SK-N-SH (cell line): Measurements from ENCODE around the gene EHD1. TPM values are rescaled to one million over a fixed set of nuclear protein-coding genes. Genes with fewer than 3 reads are reported as not detected.
"Not testable (repeated sequence)": the region's sequence is repeated elsewhere in the genome, so short reads cannot be mapped to it uniquely, and the experiment has no call there.

ENCODE experiments used
- CTCF ChIA-PET: fragments of 300-600, 350-600 bp; formaldehyde crosslinking; extraction: SDS; loops from one replicate; lab custom pipeline; 2021; lab: Yijun Ruan, JAX
- POLR2A ChIA-PET: fragments of 350-600 bp; sonication (Branson Sonifier 250); formaldehyde crosslinking; extraction: SDS; loops from one replicate; lab custom pipeline; 2020; ENCODE audit warnings: antibody characterized with exemption, inconsistent platforms; lab: Yijun Ruan, JAX
- DNase-seq: peaks from one replicate; pipeline ENCODE4 v3.0.0; 2012
- H2AFZ ChIP-seq: fragments of 200-600 bp; sonication (generic); 2 replicates; pipeline ENCODE4 v1.8.1; 2016; ENCODE audit warnings: antibody characterized with exemption, mild to moderate bottlenecking, low read depth
- H3F3A ChIP-seq: fragments of 200-600 bp; sonication (generic); replicated peaks from 2 replicates; pipeline ENCODE3; 2016; ENCODE audit warnings: antibody characterized with exemption, mild to moderate bottlenecking; ENCODE audit not compliant: insufficient read depth
- H3K27ac ChIP-seq, 2 experiments: fragments of 200-500 bp in 1 of 2; fragments of 200-600 bp in 1 of 2; sonication (Bioruptor generic) in 1 of 2; sonication (generic), shearing (Covaris generic) in 1 of 2; 2 replicates each; pipeline versions ENCODE4 v1.5.1 to v1.6.1; 2014 to 2016; ENCODE audit warnings: low read depth in 2 of 2, inconsistent platforms in 1 of 2, low read length in 1 of 2, mild to moderate bottlenecking in 1 of 2, mixed read lengths in 1 of 2
- H3K27me3 ChIP-seq: fragments of 200-600 bp; sonication (generic), shearing (Covaris generic); 2 replicates; pipeline ENCODE4 v1.6.1; 2016; ENCODE audit warnings: mixed run types; ENCODE audit not compliant: insufficient read depth
- H3K36me3 ChIP-seq, 2 experiments: fragments of 200-500 bp in 1 of 2; fragments of 200-600 bp in 1 of 2; sonication (Bioruptor generic) in 1 of 2; sonication (generic) in 1 of 2; replicated peaks in 1 of 2; 2 replicates each; pipeline versions ENCODE3 to v1.5.1; 2014 to 2016; ENCODE audit warnings: low read length in 1 of 2, mild to moderate bottlenecking in 1 of 2; ENCODE audit not compliant: insufficient read depth in 2 of 2, control insufficient read depth in 1 of 2
- H3K4me1 ChIP-seq, 2 experiments: fragments of 200-500 bp in 1 of 2; fragments of 200-600 bp in 1 of 2; sonication (Bioruptor generic) in 1 of 2; sonication (generic), shearing (Covaris generic) in 1 of 2; 2 replicates each; pipeline versions ENCODE4 v1.5.1 to v1.6.1; 2014 to 2016; ENCODE audit warnings: low read depth in 1 of 2, low read length in 1 of 2, mixed run types in 1 of 2; ENCODE audit not compliant: insufficient read depth in 2 of 2, control insufficient read depth in 1 of 2
- H3K4me2 ChIP-seq: fragments of 200-600 bp; sonication (generic), shearing (Covaris generic); 2 replicates; pipeline ENCODE4 v1.6.1; 2017; ENCODE audit warnings: mixed run types
- H3K4me3 ChIP-seq, 2 experiments: fragments of 200-500 bp in 1 of 2; fragments of 200-600 bp in 1 of 2; sonication (Bioruptor generic) in 1 of 2; sonication (generic), shearing (Covaris generic) in 1 of 2; 2 replicates each; pipeline versions ENCODE4 v1.5.1 to v1.8.1; 2014 to 2016; ENCODE audit warnings: low read depth in 2 of 2, inconsistent platforms in 1 of 2, low read length in 1 of 2, mild to moderate bottlenecking in 1 of 2, mixed read lengths in 1 of 2, moderate library complexity in 1 of 2
- H3K79me2 ChIP-seq: fragments of 200-600 bp; sonication (generic); 2 replicates; pipeline ENCODE4 v1.8.1; 2017; ENCODE audit warnings: mild to moderate bottlenecking; ENCODE audit not compliant: insufficient read depth
- H3K9ac ChIP-seq: fragments of 200-600 bp; sonication (generic); 2 replicates; pipeline ENCODE4 v1.6.1; 2017; ENCODE audit warnings: mixed run types
- H3K9me2 ChIP-seq: fragments of 200-600 bp; sonication (generic); 2 replicates; pipeline ENCODE4 v1.6.1; 2017; ENCODE audit warnings: mixed run types
- H3K9me3 ChIP-seq: fragments of 200-600 bp; sonication (generic); 2 replicates; pipeline ENCODE4 v1.6.1; 2017; ENCODE audit warnings: mixed run types, mild to moderate bottlenecking, moderate library complexity
- H4K20me1 ChIP-seq: fragments of 200-600 bp; sonication (generic); 2 replicates; pipeline ENCODE4 v1.6.1; 2017; ENCODE audit warnings: mild to moderate bottlenecking, mixed run types; ENCODE audit not compliant: insufficient read depth
- CHD2 ChIP-seq: fragments of 150-350 bp; IDR thresholded peaks from 2 replicates; pipeline ENCODE4 v1.6.1; 2018; ENCODE audit warnings: low read length; ENCODE audit not compliant: partially characterized antibody
- ELF1 ChIP-seq: IDR thresholded peaks from 2 replicates; pipeline ENCODE4 v1.4.0; 2012
- EP300 ChIP-seq, 2 experiments: IDR thresholded peaks; 2 replicates each; pipeline versions ENCODE4 v1.4.0 to v1.6.1; 2012; ENCODE audit warnings: borderline replicate concordance in 1 of 2, low read depth in 1 of 2, low read length in 1 of 2
- FOSL2 ChIP-seq: IDR thresholded peaks from 2 replicates; pipeline ENCODE4 v1.4.0; 2012; ENCODE audit warnings: low read depth, mild to moderate bottlenecking, moderate library complexity, borderline replicate concordance
- FOXJ3 ChIP-seq: sonication (generic); formaldehyde crosslinking; IDR thresholded peaks from 2 replicates; pipeline ENCODE4 v1.5.1; 2020; ENCODE audit warnings: mild to moderate bottlenecking, missing genetic modification reagents
- FOXM1 ChIP-seq: IDR thresholded peaks from 2 replicates; pipeline ENCODE4 v1.4.0; 2012; ENCODE audit warnings: low read depth, mild to moderate bottlenecking
- JUND ChIP-seq: IDR thresholded peaks from 2 replicates; pipeline ENCODE4 v1.4.0; 2012
- MEF2A ChIP-seq: IDR thresholded peaks from 2 replicates; pipeline ENCODE4 v1.4.0; 2012; ENCODE audit warnings: low read depth, borderline replicate concordance
- MXI1 ChIP-seq: IDR thresholded peaks from 2 replicates; pipeline ENCODE4 v1.6.1; 2012; ENCODE audit warnings: mild to moderate bottlenecking, low read depth, low read length, improper control_type of control experiment
- NFIC ChIP-seq: IDR thresholded peaks from 2 replicates; pipeline ENCODE4 v1.4.0; 2012; ENCODE audit warnings: borderline replicate concordance
- NRF1 ChIP-seq: IDR thresholded peaks from 2 replicates; pipeline ENCODE4 v1.6.1; 2012; ENCODE audit warnings: low read depth, mild to moderate bottlenecking, low read length
- POLR2AphosphoS5 ChIP-seq: IDR thresholded peaks from 2 replicates; pipeline ENCODE4 v1.6.1; 2012; ENCODE audit warnings: low read depth, low read length
- RCOR1 ChIP-seq: fragments of 150-350 bp; IDR thresholded peaks from 2 replicates; pipeline ENCODE4 v1.6.1; 2017; ENCODE audit warnings: antibody characterized with exemption, low read length
- RFX5 ChIP-seq: IDR thresholded peaks from 2 replicates; pipeline ENCODE4 v1.6.1; 2012; ENCODE audit warnings: mild to moderate bottlenecking, improper control_type of control experiment, low read length
- RXRA ChIP-seq: IDR thresholded peaks from 2 replicates; pipeline ENCODE4 v1.4.0; 2012; ENCODE audit warnings: low read depth, mild to moderate bottlenecking, borderline replicate concordance
- SMC3 ChIP-seq: IDR thresholded peaks from 2 replicates; pipeline ENCODE4 v1.6.1; 2012; ENCODE audit warnings: low read depth, low read length, improper control_type of control experiment
- TAF1 ChIP-seq: IDR thresholded peaks from 2 replicates; pipeline ENCODE4 v1.6.1; 2012; ENCODE audit warnings: low read depth, mild to moderate bottlenecking, low read length, moderate library complexity, borderline replicate concordance
- TEAD4 ChIP-seq: IDR thresholded peaks from 2 replicates; pipeline ENCODE4 v1.4.0; 2012; ENCODE audit warnings: mild to moderate bottlenecking, borderline replicate concordance; ENCODE audit not compliant: insufficient read depth
- YY1 ChIP-seq: IDR thresholded peaks from 2 replicates; pipeline ENCODE4 v1.4.0; 2012; ENCODE audit warnings: low read depth, mild to moderate bottlenecking
- WGBS: methylation state at CpG from one replicate; pipeline ENCODE4 v1.1.6; 2017; ENCODE audit warnings: low lambda C conversion rate; 5-methylcytosine and 5-hydroxymethylcytosine counted together
- polyA plus RNA-seq, 3 experiments: library from polyadenylated mRNA; depleted of rRNA; stranded (reverse); fragments of >200 nt; gene quantifications; 2 replicates each; pipeline ENCODE4 v1.2.3, GENCODE V29; 2012
- TF ChIP-seq, protein P1 (sequence below): IDR thresholded peaks from 2 replicates; pipeline ENCODE4 v1.4.0; 2012; ENCODE audit warnings: low read depth
- TF ChIP-seq, protein P2 (sequence below): fragments of 150-350 bp; IDR thresholded peaks from 2 replicates; pipeline ENCODE4 v1.6.1; 2016; ENCODE audit warnings: mild to moderate bottlenecking, low read depth, low read length
- TF ChIP-seq, protein P3 (sequence below): fragments of 200-600 bp; sonication (generic); IDR thresholded peaks from 2 replicates; pipeline ENCODE4 v1.6.1; 2017; ENCODE audit warnings: antibody characterized with exemption, mild to moderate bottlenecking, moderate library complexity

The EHD1 gene
- polyA plus RNA-seq, 1 of the 3 experiments (the other 2 are of a cell fraction): 93.3 TPM

DNA sequence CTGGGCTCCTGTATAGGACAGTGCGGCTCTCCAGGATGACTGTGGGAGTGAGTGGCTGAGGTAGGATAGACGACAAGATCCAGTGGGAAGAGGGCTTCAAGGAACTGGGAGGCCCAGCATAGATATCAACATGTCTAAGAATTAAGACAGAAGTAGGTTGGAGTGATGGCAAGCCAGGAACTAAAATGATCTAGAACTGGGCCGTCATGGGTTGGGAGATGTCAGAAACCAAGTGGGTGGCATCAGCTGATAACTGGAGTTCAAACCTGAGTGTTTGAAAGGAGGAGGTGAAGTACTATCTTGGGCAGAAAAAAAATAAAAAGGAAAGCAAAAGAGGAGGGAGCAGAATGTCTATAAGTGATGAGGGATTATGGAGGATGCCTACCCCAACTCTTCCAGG lies 60.9 kb downstream of the EHD1 start:
- no peaks in the 10 kb centered on the region for H3K79me2 ChIP-seq
- H3K4me3 ChIP-seq: no peak overlapping the region
- H3K36me3 ChIP-seq: no peaks in the 10 kb centered on the region
- POLR2A ChIA-PET: no interaction called here
- H3K4me2 ChIP-seq: no peak overlapping the region
- H3K4me1 ChIP-seq: no peaks in the 10 kb centered on the region
- TF ChIP-seq TEAD4 (no peak), ELF1 (no peak), FOXJ3 (CRISPR knock-in tag) (no peak), FOXM1 (no peak), EP300 (IDR thresholded peaks at IDR 0.05; ENCODE audit: borderline replicate concordance in 1 of 2, low read depth in 1 of 2, low read length in 1 of 2) (no peak)
- no peaks in the 10 kb centered on the region for H3K27me3 ChIP-seq
- H3K9me2 ChIP-seq: no peaks in the 10 kb centered on the region
- no peak overlapping the region for H3K27ac ChIP-seq
- no peak overlapping the region for H2AFZ ChIP-seq
- H4K20me1 ChIP-seq: no peaks in the 10 kb centered on the region
- no peaks in the 10 kb centered on the region for H3K9me3 ChIP-seq
- WGBS: 67% methylated on average over 3 of the region's 3 CpGs
- H3K9ac ChIP-seq: no peak overlapping the region
- CTCF ChIA-PET: interaction anchor here (1.7 kb wide), 1 partner anchor 71 kb away, joined by 7 read pairs; no protein-coding TSS in a partner anchor
- no peaks in the 10 kb centered on the region for H3F3A ChIP-seq
- no peak for DNase-seq

DNA sequence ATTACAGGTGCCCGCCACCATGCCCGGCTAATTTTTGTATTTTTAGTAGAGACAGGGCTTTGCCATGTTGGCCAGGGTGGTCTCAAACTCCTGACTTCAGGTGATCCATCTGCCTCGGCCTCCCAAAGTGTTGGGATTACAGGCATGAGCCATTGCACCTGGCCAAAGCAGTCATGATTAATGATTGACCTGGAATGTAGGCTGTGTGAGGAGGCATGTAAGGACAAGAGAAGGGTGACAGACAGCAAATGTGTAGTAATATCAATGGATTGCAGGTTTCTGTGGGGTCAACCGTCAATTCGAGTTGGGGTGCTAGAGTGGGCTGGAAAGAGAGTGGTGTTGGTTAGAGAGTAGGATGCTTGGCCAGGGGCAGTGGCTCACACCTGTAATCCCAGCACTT lies 63.0 kb downstream of the EHD1 start:
- H3K4me2 ChIP-seq, H3K4me1 ChIP-seq, H3K27me3 ChIP-seq, DNase-seq, H3K27ac ChIP-seq, H3K9me2 ChIP-seq, H3K9me3 ChIP-seq, H2AFZ ChIP-seq, H4K20me1 ChIP-seq, POLR2A ChIA-PET, H3F3A ChIP-seq, H3K4me3 ChIP-seq, H3K9ac ChIP-seq, H3K79me2 ChIP-seq, H3K36me3 ChIP-seq: not testable (repeated sequence)
- CTCF ChIA-PET: interaction anchor here (0.9 kb wide), 1 partner anchor 72 kb away, joined by 4 read pairs; no protein-coding TSS in a partner anchor
- 90% methylated on average over 5 of the region's 5 CpGs for WGBS

DNA sequence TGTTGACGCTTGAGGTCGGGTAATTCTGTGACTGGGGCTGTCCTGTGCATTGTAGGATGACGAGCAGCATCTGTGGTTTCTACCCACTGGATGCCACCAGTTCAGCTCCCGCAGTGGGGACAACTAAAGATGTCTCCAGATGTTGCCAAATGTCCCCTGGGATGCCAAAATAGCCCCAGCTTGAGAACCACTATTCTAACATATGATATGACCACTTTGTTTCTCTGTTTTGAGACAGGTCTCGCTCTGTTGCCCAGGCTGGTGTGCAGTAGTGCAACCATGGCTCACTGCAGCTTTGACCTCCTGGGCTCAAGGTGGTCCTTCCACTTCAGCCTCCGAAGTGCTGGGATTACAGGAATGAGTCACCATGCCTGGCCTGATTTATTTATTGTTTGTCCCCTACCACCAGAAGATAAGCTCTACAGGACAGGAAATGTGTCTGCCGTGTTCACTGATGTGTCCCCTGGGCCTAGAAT lies 63.7 kb downstream of the EHD1 start:
- DNase-seq: no peak
- Histone ChIP-seq H3K4me2 (no peak overlapping the region), H3K9me3 (no peaks in the 10 kb centered on the region), H3K9ac (no peak overlapping the region), H3K4me3 (no peak overlapping the region), H3K79me2 (peaks cover under 1% of the 10 kb centered on the region; the same call in 1 of the 2 replicates), H3F3A (peaks cover 4% of the 10 kb centered on the region), H3K27ac (no peak overlapping the region), H4K20me1 (no peaks in the 10 kb centered on the region), H2AFZ (no peak overlapping the region), H3K36me3 (no peaks in the 10 kb centered on the region), H3K9me2 (no peaks in the 10 kb centered on the region), H3K27me3 (no peaks in the 10 kb centered on the region), H3K4me1 (peaks cover 0 to under 1% of the 10 kb centered on the region in 2 experiments; a peak in 1 of 4 replicates)
- 66% methylated on average over 7 of the region's 7 CpGs for WGBS
- ChIA-PET POLR2A (no interaction called here), CTCF (interaction anchor here (0.9 kb wide), 1 partner anchor 73 kb away, joined by 4 read pairs; no protein-coding TSS in a partner anchor)
- TF ChIP-seq NFIC (no peak), TAF1 (no peak), NRF1 (no peak), SMC3 (no peak), EP300 (IDR thresholded peaks at IDR 0.05; ENCODE audit: borderline replicate concordance in 1 of 2, low read depth in 1 of 2, low read length in 1 of 2) (no peak), JUND (no peak), FOXJ3 (CRISPR knock-in tag) (no peak), RFX5 (no peak), RCOR1 (no peak), CHD2 (no peak), YY1 (no peak), POLR2AphosphoS5 (no peak), FOSL2 (no peak), RXRA (no peak), MEF2A (no peak), MXI1 (no peak)
- TF ChIP-seq, protein P1, sequence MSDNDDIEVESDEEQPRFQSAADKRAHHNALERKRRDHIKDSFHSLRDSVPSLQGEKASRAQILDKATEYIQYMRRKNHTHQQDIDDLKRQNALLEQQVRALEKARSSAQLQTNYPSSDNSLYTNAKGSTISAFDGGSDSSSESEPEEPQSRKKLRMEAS: no peak
- TF ChIP-seq, protein P2, sequence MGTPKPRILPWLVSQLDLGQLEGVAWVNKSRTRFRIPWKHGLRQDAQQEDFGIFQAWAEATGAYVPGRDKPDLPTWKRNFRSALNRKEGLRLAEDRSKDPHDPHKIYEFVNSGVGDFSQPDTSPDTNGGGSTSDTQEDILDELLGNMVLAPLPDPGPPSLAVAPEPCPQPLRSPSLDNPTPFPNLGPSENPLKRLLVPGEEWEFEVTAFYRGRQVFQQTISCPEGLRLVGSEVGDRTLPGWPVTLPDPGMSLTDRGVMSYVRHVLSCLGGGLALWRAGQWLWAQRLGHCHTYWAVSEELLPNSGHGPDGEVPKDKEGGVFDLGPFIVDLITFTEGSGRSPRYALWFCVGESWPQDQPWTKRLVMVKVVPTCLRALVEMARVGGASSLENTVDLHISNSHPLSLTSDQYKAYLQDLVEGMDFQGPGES: no peak
- TF ChIP-seq, protein P3, sequence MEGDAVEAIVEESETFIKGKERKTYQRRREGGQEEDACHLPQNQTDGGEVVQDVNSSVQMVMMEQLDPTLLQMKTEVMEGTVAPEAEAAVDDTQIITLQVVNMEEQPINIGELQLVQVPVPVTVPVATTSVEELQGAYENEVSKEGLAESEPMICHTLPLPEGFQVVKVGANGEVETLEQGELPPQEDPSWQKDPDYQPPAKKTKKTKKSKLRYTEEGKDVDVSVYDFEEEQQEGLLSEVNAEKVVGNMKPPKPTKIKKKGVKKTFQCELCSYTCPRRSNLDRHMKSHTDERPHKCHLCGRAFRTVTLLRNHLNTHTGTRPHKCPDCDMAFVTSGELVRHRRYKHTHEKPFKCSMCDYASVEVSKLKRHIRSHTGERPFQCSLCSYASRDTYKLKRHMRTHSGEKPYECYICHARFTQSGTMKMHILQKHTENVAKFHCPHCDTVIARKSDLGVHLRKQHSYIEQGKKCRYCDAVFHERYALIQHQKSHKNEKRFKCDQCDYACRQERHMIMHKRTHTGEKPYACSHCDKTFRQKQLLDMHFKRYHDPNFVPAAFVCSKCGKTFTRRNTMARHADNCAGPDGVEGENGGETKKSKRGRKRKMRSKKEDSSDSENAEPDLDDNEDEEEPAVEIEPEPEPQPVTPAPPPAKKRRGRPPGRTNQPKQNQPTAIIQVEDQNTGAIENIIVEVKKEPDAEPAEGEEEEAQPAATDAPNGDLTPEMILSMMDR: no peak
